CD4-positive, alpha-beta memory T cell (primary cell): Measurements from ENCODE around the gene PTPN14. TPM values are rescaled to one million over a fixed set of nuclear protein-coding genes. Genes with fewer than 3 reads are reported as not detected.

Experiments used
- CTCF ChIA-PET: fragments of 350-600 bp; sonication (Branson Sonifier 250); formaldehyde crosslinking; loops from one replicate; lab custom pipeline; 2021; ENCODE audit warnings: inconsistent platforms; ENCODE audit not compliant: partially characterized antibody; lab: Charles Lee
- POLR2A ChIA-PET: fragments of 350-600 bp; sonication (Branson Sonifier 250); formaldehyde crosslinking; loops from one replicate; lab custom pipeline; 2021; ENCODE audit not compliant: partially characterized antibody; lab: Charles Lee
- DNase-seq, 5 donors: peaks; one replicate each; pipeline versions ENCODE4 v3.0.0 to v3.0.0-alpha.2; 2020 to 2022; ENCODE audit warnings: mixed read lengths in 1 of 5
- H3K27ac ChIP-seq: one replicate; pipeline ENCODE4 v1.7.0; 2013; ENCODE audit warnings: low read depth, low read length
- H3K27me3 ChIP-seq: 2 replicates; pipeline ENCODE4 v1.7.0; 2013; ENCODE audit warnings: mild to moderate bottlenecking, low read length, moderate library complexity; ENCODE audit not compliant: insufficient read depth
- H3K36me3 ChIP-seq: 2 replicates; pipeline ENCODE4 v1.7.0; 2013; ENCODE audit warnings: mild to moderate bottlenecking, low read length, moderate library complexity; ENCODE audit not compliant: insufficient read depth
- H3K4me1 ChIP-seq: 2 replicates; pipeline ENCODE4 v1.7.0; 2013; ENCODE audit warnings: mild to moderate bottlenecking, low read length, moderate library complexity; ENCODE audit not compliant: insufficient read depth
- H3K4me3 ChIP-seq, 2 donors: one replicate each; pipeline ENCODE4 v1.7.0; 2013; ENCODE audit warnings: low read length in 2 of 2, mild to moderate bottlenecking in 1 of 2
- H3K9me3 ChIP-seq, 2 donors: one replicate each; pipeline ENCODE4 v1.7.0; 2013; ENCODE audit warnings: low read length in 2 of 2, control low read depth in 1 of 2; ENCODE audit not compliant: control insufficient read depth in 1 of 2
- H3K27ac Mint-ChIP-seq, 7 donors: one replicate each; pipeline ENCODE4 v1.8.0; 2020 to 2021; ENCODE audit warnings: mixed read lengths in 7 of 7, mild to moderate bottlenecking in 6 of 7, inconsistent platforms in 3 of 7, moderate library complexity in 3 of 7
- H3K27me3 Mint-ChIP-seq, 2 donors: one replicate each; pipeline ENCODE4 v1.8.0; 2020 to 2021; ENCODE audit warnings: mixed read lengths in 2 of 2
- H3K36me3 Mint-ChIP-seq, 2 donors: one replicate each; pipeline ENCODE4 v1.8.0; 2020 to 2021; ENCODE audit warnings: mixed read lengths in 2 of 2, inconsistent platforms in 1 of 2, mild to moderate bottlenecking in 1 of 2
- H3K4me1 Mint-ChIP-seq, 4 donors: one replicate each; pipeline ENCODE4 v1.8.0; 2020 to 2021; ENCODE audit warnings: mixed read lengths in 4 of 4, mild to moderate bottlenecking in 1 of 4
- H3K4me3 Mint-ChIP-seq, 8 donors: one replicate each; pipeline ENCODE4 v1.8.0; 2020 to 2021; ENCODE audit warnings: mixed read lengths in 8 of 8, mild to moderate bottlenecking in 7 of 8, moderate library complexity in 6 of 8, inconsistent platforms in 3 of 8
- H3K9me3 Mint-ChIP-seq, 8 donors: one replicate each; pipeline ENCODE4 v1.8.0; 2020 to 2021; ENCODE audit warnings: mixed read lengths in 8 of 8, mild to moderate bottlenecking in 5 of 8, inconsistent platforms in 3 of 8, moderate library complexity in 1 of 8
- intact Hi-C: fragments of 100-400 bp; cut with micrococcal nuclease; formaldehyde crosslinking; loops from one replicate; pipeline ENCODE4 v1.15.1; 2023
- polyA plus RNA-seq, 2 donors: library from polyadenylated mRNA; unstranded; fragments of 300-500 nt; fragmentation: Illumina TruSeq; gene quantifications; one replicate each; pipeline ENCODE4 v1.2.3, GENCODE V29; 2021
- total RNA-seq, 2 experiments: library from RNA; stranded (reverse); gene quantifications; one replicate each; pipeline ENCODE4 v1.2.3, GENCODE V29; 2021

Gene PTPN14
- total and polyA plus RNA-seq, 4 experiments from 2014 or later = 0.03 to 0.28 (median 0.20) TPM; not detected in 1

DNA sequence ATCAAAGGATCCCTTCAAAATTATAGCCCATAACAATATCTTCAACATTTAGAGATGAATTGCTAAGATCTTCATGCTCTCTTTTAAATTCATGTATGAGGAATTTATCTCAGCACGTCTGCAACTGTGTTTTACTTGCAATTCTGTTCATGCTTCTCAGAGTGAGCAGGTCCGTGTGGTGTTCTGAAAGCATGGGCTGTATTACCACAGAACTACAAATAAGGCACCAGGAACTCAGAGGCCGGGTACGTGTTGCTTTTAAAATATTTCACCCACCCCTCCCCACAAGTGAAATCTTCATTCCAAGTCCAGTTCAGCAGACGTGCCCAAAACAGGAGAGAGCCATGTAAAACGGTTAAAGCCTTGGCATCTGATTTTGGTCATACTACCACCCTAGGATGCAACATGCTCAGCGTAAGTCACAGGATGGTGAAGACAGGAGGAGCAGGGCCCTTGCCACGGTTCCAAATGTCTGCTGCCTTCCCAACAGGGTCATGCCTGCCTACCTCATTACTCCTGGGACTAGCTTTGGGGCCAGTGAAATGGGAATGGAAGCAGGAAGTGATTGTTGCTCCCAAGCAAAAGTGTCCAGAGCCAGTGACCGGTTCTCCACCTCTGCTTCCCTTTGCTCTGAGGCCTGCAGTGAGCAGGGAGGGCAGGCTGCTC, 133.7 kb downstream of the PTPN14 start:
- Mint-ChIP-seq H3K9me3 (peaks cover 0 to 3% (median 0%) of the 10 kb centered on the region in 8 donors), H3K27ac (peak overlapping the region in 1 of 7 donors; percentile 64), H3K27me3 (peaks cover 0 to 2% of the 10 kb centered on the region in 2 donors), H3K4me3 (no peak overlapping the region), H3K36me3 (no peaks in the 10 kb centered on the region), H3K4me1 (peaks cover 0 to 3% (median 0%) of the 10 kb centered on the region in 4 donors)
- ChIA-PET CTCF (no interaction called here), POLR2A (no interaction called here)
- H3K9me3 ChIP-seq = no peaks in the 10 kb centered on the region
- no peaks in the 10 kb centered on the region for H3K27me3 ChIP-seq
- no peaks in the 10 kb centered on the region for H3K36me3 ChIP-seq
- no peaks in the 10 kb centered on the region for H3K4me1 ChIP-seq
- intact Hi-C loops = no loop called here
- DNase-seq = no peak
- H3K27ac ChIP-seq = no peak overlapping the region
- no peak overlapping the region for H3K4me3 ChIP-seq

GRCh38 chr1:214416858-214417257, 134.5 kb downstream of the PTPN14 start:
- H3K36me3 Mint-ChIP-seq = no peaks in the 10 kb centered on the region
- peaks cover 0 to 2% of the 10 kb centered on the region in 2 donors for H3K27me3 Mint-ChIP-seq
- H3K9me3 Mint-ChIP-seq = peaks cover 0 to 2% (median 0%) of the 10 kb centered on the region in 8 donors
- Histone ChIP-seq H3K4me1 (no peaks in the 10 kb centered on the region), H3K27me3 (no peaks in the 10 kb centered on the region), H3K4me3 (no peak overlapping the region), H3K36me3 (no peaks in the 10 kb centered on the region), H3K9me3 (no peaks in the 10 kb centered on the region), H3K27ac (no peak overlapping the region)
- H3K4me3 Mint-ChIP-seq = no peak overlapping the region
- ChIA-PET POLR2A (no interaction called here), CTCF (interaction anchor here (1.4 kb wide), 1 partner anchor 156 kb away, joined by 3 read pairs; no protein-coding TSS in a partner anchor)
- peaks cover 0 to 3% (median 0%) of the 10 kb centered on the region in 4 donors for H3K4me1 Mint-ChIP-seq
- no peak overlapping the region for H3K27ac Mint-ChIP-seq
- no peak for DNase-seq
- intact Hi-C loops = no loop called here

- Histone ChIP-seq H3K4me1 (no peaks in the 10 kb centered on the region), H3K4me3 (no peak overlapping the region), H3K27me3 (no peaks in the 10 kb centered on the region), H3K36me3 (no peaks in the 10 kb centered on the region), H3K27ac (no peak overlapping the region), H3K9me3 (no peaks in the 10 kb centered on the region)
- Mint-ChIP-seq H3K4me3 (no peak overlapping the region), H3K27me3 (peaks cover 0 to 2% of the 10 kb centered on the region in 2 donors), H3K4me1 (peaks cover 0 to 3% (median 0%) of the 10 kb centered on the region in 4 donors), H3K9me3 (peaks cover 0 to 2% (median 0%) of the 10 kb centered on the region in 8 donors), H3K36me3 (no peaks in the 10 kb centered on the region), H3K27ac (no peak overlapping the region)
- intact Hi-C loops = no loop called here
- POLR2A ChIA-PET = no interaction called here
- no peak for DNase-seq
- CTCF ChIA-PET = interaction anchor here (1.4 kb wide), 1 partner anchor 155 kb away, joined by 3 read pairs; no protein-coding TSS in a partner anchor
Measured at GRCh38 chr1:214416417-214416816, 135.0 kb downstream of the PTPN14 start.

DNA sequence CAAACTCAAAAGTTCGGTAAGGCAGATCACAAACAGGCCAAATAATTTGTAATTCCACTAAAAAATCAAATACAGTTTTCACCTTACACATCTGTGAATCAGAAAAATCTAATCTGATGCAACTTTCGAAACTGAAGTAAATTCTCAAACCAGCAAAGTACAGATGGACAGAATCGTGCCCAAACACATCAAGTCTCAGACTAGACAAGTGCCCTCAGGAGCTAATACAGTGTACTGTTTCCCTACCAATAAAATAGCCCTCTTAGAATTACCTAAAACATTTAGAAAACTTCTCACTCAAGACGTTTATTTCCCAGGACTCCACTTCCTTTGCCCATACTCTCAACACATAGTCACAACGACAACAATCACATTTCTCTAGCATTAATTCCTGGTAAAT, 136.3 kb downstream of the PTPN14 start:
- no peak overlapping the region for H3K27ac ChIP-seq
- DNase-seq = no peak
- Mint-ChIP-seq H3K4me1 (peaks cover 0 to 3% (median 0%) of the 10 kb centered on the region in 4 donors), H3K36me3 (no peaks in the 10 kb centered on the region), H3K27ac (no peak overlapping the region), H3K9me3 (peaks cover 0 to 8% (median 0%) of the 10 kb centered on the region in 8 donors), H3K27me3 (peaks cover 0 to 2% of the 10 kb centered on the region in 2 donors), H3K4me3 (no peak overlapping the region)
- H3K4me1 ChIP-seq = no peaks in the 10 kb centered on the region
- no peak overlapping the region for H3K4me3 ChIP-seq
- intact Hi-C loops = no loop called here
- no peaks in the 10 kb centered on the region for H3K27me3 ChIP-seq
- POLR2A ChIA-PET = no interaction called here
- H3K9me3 ChIP-seq = no peaks in the 10 kb centered on the region
- H3K36me3 ChIP-seq = no peaks in the 10 kb centered on the region
- CTCF ChIA-PET = no interaction called here

DNA sequence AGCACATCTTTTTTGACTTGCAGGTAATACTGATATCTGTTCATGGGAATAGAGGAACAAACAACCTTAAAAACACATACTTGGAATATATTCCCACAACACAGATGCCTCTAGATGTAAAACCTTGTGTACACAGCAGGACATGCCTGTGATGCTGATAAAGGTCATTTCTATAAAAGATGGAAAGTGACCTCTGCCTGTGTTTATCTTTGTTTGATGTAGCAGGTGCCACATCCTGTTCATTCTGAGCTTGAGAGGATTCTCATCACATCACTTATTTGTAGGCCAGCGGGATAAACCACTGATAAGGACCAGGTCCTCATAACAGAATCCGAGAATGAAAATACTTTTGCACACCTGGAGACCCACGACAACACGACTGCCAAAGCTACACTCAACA, 136.7 kb downstream of the PTPN14 start:
- peaks cover 0 to 3% (median 0%) of the 10 kb centered on the region in 4 donors for H3K4me1 Mint-ChIP-seq
- H3K27me3 Mint-ChIP-seq = no peaks in the 10 kb centered on the region
- POLR2A ChIA-PET = no interaction called here
- DNase-seq = no peak
- Histone ChIP-seq H3K9me3 (no peaks in the 10 kb centered on the region), H3K4me3 (no peak overlapping the region), H3K4me1 (no peaks in the 10 kb centered on the region), H3K27ac (no peak overlapping the region), H3K36me3 (no peaks in the 10 kb centered on the region), H3K27me3 (no peaks in the 10 kb centered on the region)
- no peak overlapping the region for H3K27ac Mint-ChIP-seq
- H3K4me3 Mint-ChIP-seq = no peak overlapping the region
- intact Hi-C loops = no loop called here
- no peaks in the 10 kb centered on the region for H3K36me3 Mint-ChIP-seq
- peaks cover 0 to 8% (median 0%) of the 10 kb centered on the region in 8 donors for H3K9me3 Mint-ChIP-seq
- CTCF ChIA-PET = no interaction called here

DNA sequence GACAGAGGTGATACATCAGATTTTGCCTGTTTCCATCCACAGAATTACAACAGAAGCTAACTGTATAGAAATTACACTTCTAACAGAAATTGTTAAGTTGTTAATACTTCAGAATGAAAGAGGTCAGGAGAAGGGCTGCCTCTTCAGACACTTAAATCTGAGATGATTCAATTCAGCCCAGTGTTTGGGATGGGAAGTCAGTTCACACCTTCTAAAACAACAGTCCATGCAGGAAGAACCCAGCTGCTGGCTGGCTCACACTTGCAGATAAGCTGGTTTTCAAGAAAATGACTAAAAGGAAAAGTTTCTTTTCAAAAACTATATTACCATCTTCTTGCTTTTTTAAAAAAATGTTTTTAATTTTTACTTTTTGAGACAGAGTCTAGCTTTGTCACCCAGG, 138.1 kb downstream of the PTPN14 start:
- intact Hi-C loops = no loop called here
- peaks cover 0 to 8% (median 0%) of the 10 kb centered on the region in 8 donors for H3K9me3 Mint-ChIP-seq
- H3K4me1 ChIP-seq = no peaks in the 10 kb centered on the region
- no peak for DNase-seq
- CTCF ChIA-PET = interaction anchor here (1.1 kb wide), 1 partner anchor 152 kb away, joined by 4 read pairs; no protein-coding TSS in a partner anchor
- H3K27me3 Mint-ChIP-seq = no peaks in the 10 kb centered on the region
- no peak overlapping the region for H3K27ac ChIP-seq
- H3K27me3 ChIP-seq = no peaks in the 10 kb centered on the region
- no peak overlapping the region for H3K4me3 ChIP-seq
- no peaks in the 10 kb centered on the region for H3K9me3 ChIP-seq
- H3K27ac Mint-ChIP-seq = no peak overlapping the region
- no peak overlapping the region for H3K4me3 Mint-ChIP-seq
- H3K36me3 Mint-ChIP-seq = no peaks in the 10 kb centered on the region
- POLR2A ChIA-PET = no interaction called here
- no peaks in the 10 kb centered on the region for H3K4me1 Mint-ChIP-seq
- no peaks in the 10 kb centered on the region for H3K36me3 ChIP-seq

- H3K9me3 Mint-ChIP-seq = no peaks in the 10 kb centered on the region
- POLR2A ChIA-PET = no interaction called here
- no peaks in the 10 kb centered on the region for H3K9me3 ChIP-seq
- CTCF ChIA-PET = no interaction called here
- no peak overlapping the region for H3K27ac ChIP-seq
- intact Hi-C loops = no loop called here
- no peaks in the 10 kb centered on the region for H3K36me3 ChIP-seq
- no peak for DNase-seq
- H3K4me3 ChIP-seq = no peak overlapping the region
- H3K4me3 Mint-ChIP-seq = no peak overlapping the region
- H3K27me3 Mint-ChIP-seq = peaks cover 2 to 4% of the 10 kb centered on the region in 2 donors
- no peaks in the 10 kb centered on the region for H3K27me3 ChIP-seq
- H3K36me3 Mint-ChIP-seq = no peaks in the 10 kb centered on the region
- no peaks in the 10 kb centered on the region for H3K4me1 ChIP-seq
- H3K4me1 Mint-ChIP-seq = peaks cover 0 to 5% (median 4%) of the 10 kb centered on the region in 4 donors
- no peak overlapping the region for H3K27ac Mint-ChIP-seq
Measured at GRCh38 chr1:214404571-214405213, 146.7 kb downstream of the PTPN14 start.
